ENCODE results near the gene TMEM169. TPM values are rescaled to one million over a fixed set of nuclear protein-coding genes. Genes with fewer than 3 reads are reported as not detected.

Gene TMEM169
- total and polyA plus RNA-seq, 2 of the 4 experiments (the other 2 are of a cell fraction), result 0.15 to 0.54 TPM

DNA sequence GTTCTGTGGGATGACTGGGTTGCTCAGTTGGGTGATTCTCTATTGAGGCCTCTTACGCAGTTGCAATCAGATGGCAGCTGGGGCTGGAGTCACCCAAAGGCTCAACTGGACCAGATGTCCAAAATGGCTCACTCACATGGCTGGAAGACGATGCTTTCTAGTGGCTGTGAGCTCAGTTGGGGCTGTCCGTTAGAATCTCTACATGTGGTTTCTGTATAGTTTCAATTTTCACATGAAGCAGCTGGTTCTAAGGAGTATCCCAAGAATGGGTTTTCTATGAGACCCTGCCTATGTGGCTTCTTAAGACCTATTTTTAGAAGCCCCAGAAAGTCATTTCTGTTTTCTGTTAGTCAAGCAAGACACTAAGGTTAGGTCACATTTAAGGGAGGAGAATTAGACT lies 31.9 kb downstream of the TMEM169 start:
- Histone ChIP-seq H3K27me3 (ENCODE audit: control insufficient read depth, insufficient read depth, low read length) (no peaks in the 10 kb centered on the region), H4K20me1 (ENCODE audit: insufficient read depth, low read length) (peaks cover 13% of the 10 kb centered on the region), H2BK20ac (ENCODE audit: low read depth, low read length) (no peak overlapping the region), H3K27ac (ENCODE audit: insufficient read depth, low read length) (no peak overlapping the region), H2AFZ (replicated peaks; ENCODE audit: low read length, poor library complexity) (no peak overlapping the region), H3K9me1 (ENCODE audit: insufficient read depth, low read length) (peaks cover 3% of the 10 kb centered on the region; the same call in 1 of the 2 replicates), H3K4me3 (ENCODE audit: insufficient read depth, low read depth, low read length) (no peak overlapping the region), H3K18ac (ENCODE audit: low read depth, low read length) (no peak overlapping the region), H2BK120ac (ENCODE audit: low read depth, low read length) (no peak overlapping the region), H3K4me1 (ENCODE audit: control insufficient read depth, insufficient read depth, low read length) (peaks cover 14% of the 10 kb centered on the region), H3K36me3 (ENCODE audit: control insufficient read depth, insufficient read depth, low read length) (peaks cover 31% of the 10 kb centered on the region), H3K4me2 (ENCODE audit: low read depth, low read length) (no peak overlapping the region), H2BK15ac (ENCODE audit: low read depth, low read length) (no peak overlapping the region), H3K9ac (ENCODE audit: low read depth, low read length) (no peak overlapping the region), H3K14ac (replicated peaks; ENCODE audit: low read depth, low read length) (no peak overlapping the region), H3K23ac (ENCODE audit: low read depth, low read length) (no peak overlapping the region), H3K56ac (ENCODE audit: extremely low read depth, insufficient read depth, low read length) (no peak overlapping the region), H4K91ac (ENCODE audit: insufficient read depth, low read depth, low read length) (no peak overlapping the region), H3K9me3 (ENCODE audit: control insufficient read depth, insufficient read depth, low read length) (no peaks in the 10 kb centered on the region), H2BK5ac (ENCODE audit: low read depth, low read length, poor library complexity, severe bottlenecking) (no peak overlapping the region), H4K5ac (ENCODE audit: low read depth, low read length) (no peak overlapping the region), H4K8ac (ENCODE audit: low read depth in 2 of 2, low read length in 2 of 2) (no peak overlapping the region), H2AK9ac (replicated peaks; ENCODE audit: low read depth, low read length, poor library complexity) (no peak overlapping the region), H3K4ac (ENCODE audit: low read depth, low read length) (no peak overlapping the region), H2AK5ac (ENCODE audit: low read depth, low read length) (no peak overlapping the region), H3K79me1 (ENCODE audit: low read depth in 1 of 2, low read length in 2 of 2) (peaks cover 18 to 46% of the 10 kb centered on the region in 2 experiments)
- ATAC-seq (ENCODE audit: low read depth) (no peak), DNase-seq (no peak)
- dilution Hi-C loops (cut with HindIII; ENCODE audit: low sequenced_read_pairs, unreplicated experiment), result no loop called here
- no TSS peak for BruUV-seq (replicated peaks)
- TF ChIP-seq CHD1 (IDR thresholded peaks at IDR 0.05; ENCODE audit: low read depth, low read length), result no peak
- no peak for TF ChIP-seq POLR2A (IDR thresholded peaks at IDR 0.05; ENCODE audit: low read depth, low read length)
- no peak for TF ChIP-seq RAD21 (IDR thresholded peaks at IDR 0.05; ENCODE audit: low read length)
- intact Hi-C loops (cut with micrococcal nuclease), result no loop called here
- in situ Hi-C loops (cut with MboI; ENCODE audit: low sequenced_read_pairs), result no loop called here
- ChIA-PET POLR2A (ENCODE audit: unreplicated experiment) (no interaction called here), CTCF (interaction anchor here (1.2 to 1.6 kb wide), 2 partner anchors 11 to 29 kb away, joined by 4 read pairs; no protein-coding TSS in a partner anchor)
- no CpG with 5 or more reads among the region's 3 CpGs for WGBS, 2 experiments (ENCODE audit: extremely low coverage in 2 of 2, insufficient read length in 1 of 2)
